Keratinocyte (primary cell): ENCODE measurements around the gene ANO3.

Experiments
- CTCF ChIP-seq, 3 experiments: IDR thresholded peaks in 1 of 3; conservative IDR thresholded peaks in 1 of 3; optimal IDR thresholded peaks in 1 of 3; 2 replicates in 2 of 3; 3 replicates in 1 of 3; pipeline versions ENCODE3 to v1.5.1; 2011; ENCODE audit warnings: low read length in 3 of 3, mild to moderate bottlenecking in 3 of 3, moderate library complexity in 2 of 3, control low read depth in 1 of 3, inconsistent platforms in 1 of 3; ENCODE audit not compliant: insufficient read depth in 2 of 3; ENCODE audit errors: extremely low read depth in 1 of 3
- EZH2 ChIP-seq: IDR thresholded peaks from one replicate; pipeline ENCODE4 v1.6.1; 2012; ENCODE audit warnings: inconsistent platforms, mild to moderate bottlenecking, low read length, moderate library complexity

DNA sequence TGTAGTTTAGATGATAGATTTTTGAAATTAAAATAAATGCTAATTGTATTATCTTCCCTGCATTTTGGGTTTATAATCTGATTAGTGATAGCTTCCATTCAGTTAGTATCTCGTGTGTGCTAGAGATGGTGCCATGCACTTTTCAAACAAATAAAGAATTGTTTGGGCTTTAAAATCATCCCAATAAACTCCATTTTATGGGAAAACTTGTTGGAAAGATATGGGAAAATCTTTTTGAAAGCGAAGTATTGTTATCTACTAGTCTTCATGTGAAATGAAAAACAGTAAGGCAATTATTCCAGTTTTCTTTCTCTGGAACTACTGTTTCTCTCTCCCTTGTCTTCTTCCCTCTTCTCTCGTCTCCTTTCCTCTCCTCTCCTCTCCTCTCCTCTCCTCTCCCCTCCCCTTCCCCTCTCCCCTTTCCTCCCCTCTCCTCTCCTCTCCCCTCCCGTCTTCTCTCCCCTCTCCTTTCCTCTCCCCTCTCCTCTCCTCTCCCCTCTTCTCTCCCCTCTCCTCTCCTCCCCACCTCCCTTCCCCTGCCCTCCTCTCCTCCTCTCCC lies 268.0 kb downstream of the ANO3 start:
- no peak for TF ChIP-seq CTCF (optimal IDR thresholded peaks at IDR 0.05 in 1 of 3, IDR thresholded peaks at IDR 0.05 in 1 of 3, conservative IDR thresholded peaks at IDR 0.05 in 1 of 3; ENCODE audit: extremely low read depth in 1 of 3, insufficient read depth in 2 of 3, low read length in 3 of 3)
- no peak for TF ChIP-seq EZH2
